ENCODE data around the gene RAPGEF4. TPM values are rescaled to one million over a fixed set of nuclear protein-coding genes. Genes with fewer than 3 reads are reported as not detected.

The RAPGEF4 gene
- polyA plus RNA-seq, 1 experiment, result 0.60 TPM

DNA sequence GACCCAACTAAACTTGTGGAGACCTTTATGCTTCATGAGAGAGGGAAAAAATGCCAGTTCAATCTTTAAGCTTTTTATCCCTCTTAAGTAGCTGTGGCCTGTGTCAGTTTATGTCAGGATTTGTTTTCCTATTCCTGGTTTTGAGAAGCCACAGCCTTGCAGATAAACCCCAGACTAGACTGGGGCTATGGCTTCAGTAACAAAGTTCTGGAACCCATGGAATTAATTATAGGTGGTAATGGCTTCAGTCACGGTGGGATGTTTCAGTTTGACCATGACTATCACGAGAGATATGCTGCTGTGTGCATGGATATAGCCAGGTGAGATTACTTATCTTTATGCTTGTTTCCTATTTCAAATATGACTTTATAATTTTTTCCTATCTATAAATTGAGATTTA lies 134.8 kb downstream of the RAPGEF4 start:
- POLR2A ChIA-PET, result no interaction called here
- Histone ChIP-seq H3K36me3 (ENCODE audit: control insufficient read depth, insufficient read depth, low read length) (no peaks in the 10 kb centered on the region), H3K4me3 (ENCODE audit: low read depth, low read length) (no peak overlapping the region), H3K27me3 (ENCODE audit: control insufficient read depth, insufficient read depth, low read length) (no peaks in the 10 kb centered on the region)
- no peak for DNase-seq (ENCODE audit: low read depth)
- CTCF ChIA-PET, result interaction anchor here (1.5 to 2.7 kb wide), 2 partner anchors 16 to 62 kb away, joined by 3 to 9 read pairs; no protein-coding TSS in a partner anchor
- TF ChIP-seq, protein P1, sequence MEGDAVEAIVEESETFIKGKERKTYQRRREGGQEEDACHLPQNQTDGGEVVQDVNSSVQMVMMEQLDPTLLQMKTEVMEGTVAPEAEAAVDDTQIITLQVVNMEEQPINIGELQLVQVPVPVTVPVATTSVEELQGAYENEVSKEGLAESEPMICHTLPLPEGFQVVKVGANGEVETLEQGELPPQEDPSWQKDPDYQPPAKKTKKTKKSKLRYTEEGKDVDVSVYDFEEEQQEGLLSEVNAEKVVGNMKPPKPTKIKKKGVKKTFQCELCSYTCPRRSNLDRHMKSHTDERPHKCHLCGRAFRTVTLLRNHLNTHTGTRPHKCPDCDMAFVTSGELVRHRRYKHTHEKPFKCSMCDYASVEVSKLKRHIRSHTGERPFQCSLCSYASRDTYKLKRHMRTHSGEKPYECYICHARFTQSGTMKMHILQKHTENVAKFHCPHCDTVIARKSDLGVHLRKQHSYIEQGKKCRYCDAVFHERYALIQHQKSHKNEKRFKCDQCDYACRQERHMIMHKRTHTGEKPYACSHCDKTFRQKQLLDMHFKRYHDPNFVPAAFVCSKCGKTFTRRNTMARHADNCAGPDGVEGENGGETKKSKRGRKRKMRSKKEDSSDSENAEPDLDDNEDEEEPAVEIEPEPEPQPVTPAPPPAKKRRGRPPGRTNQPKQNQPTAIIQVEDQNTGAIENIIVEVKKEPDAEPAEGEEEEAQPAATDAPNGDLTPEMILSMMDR (IDR thresholded peaks at IDR 0.05; ENCODE audit: insufficient read depth, low read depth, low read length), result no peak

DNA sequence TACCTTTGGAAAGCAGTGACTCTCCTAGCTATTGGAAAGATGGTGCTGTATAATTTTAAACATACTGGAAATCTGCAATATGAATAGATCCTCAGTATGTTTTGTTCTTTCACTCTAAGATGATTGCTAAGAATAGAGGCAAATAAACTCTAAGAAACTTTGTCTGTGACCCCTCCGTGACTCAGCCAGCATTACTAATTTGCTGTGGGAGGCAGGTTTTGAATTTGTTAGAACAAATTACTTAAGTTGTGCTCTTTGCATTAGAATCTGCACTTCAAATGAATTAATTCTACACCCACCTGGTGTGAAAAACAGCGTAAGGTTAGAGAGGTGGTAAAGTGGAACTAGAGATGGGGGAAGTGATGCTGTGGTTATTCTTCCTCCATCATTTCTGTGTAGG lies 142.2 kb downstream of the RAPGEF4 start:
- DNase-seq (ENCODE audit: low read depth), result no peak
- H3K27me3 ChIP-seq (ENCODE audit: control insufficient read depth, insufficient read depth, low read length), result no peaks in the 10 kb centered on the region
- no peaks in the 10 kb centered on the region for H3K36me3 ChIP-seq (ENCODE audit: control insufficient read depth, insufficient read depth, low read length)
- no peak overlapping the region for H3K4me3 ChIP-seq (ENCODE audit: low read depth, low read length)
- TF ChIP-seq, protein P1 (IDR thresholded peaks at IDR 0.05; ENCODE audit: insufficient read depth, low read depth, low read length), result no peak
- ChIA-PET POLR2A (interaction anchor here (0.7 kb wide), 1 partner anchor 1140 kb away, joined by 3 read pairs; no protein-coding TSS in a partner anchor), CTCF (interaction anchor here (0.7 kb wide), 1 partner anchor 14 kb away, joined by 3 read pairs; no protein-coding TSS in a partner anchor)

DNA sequence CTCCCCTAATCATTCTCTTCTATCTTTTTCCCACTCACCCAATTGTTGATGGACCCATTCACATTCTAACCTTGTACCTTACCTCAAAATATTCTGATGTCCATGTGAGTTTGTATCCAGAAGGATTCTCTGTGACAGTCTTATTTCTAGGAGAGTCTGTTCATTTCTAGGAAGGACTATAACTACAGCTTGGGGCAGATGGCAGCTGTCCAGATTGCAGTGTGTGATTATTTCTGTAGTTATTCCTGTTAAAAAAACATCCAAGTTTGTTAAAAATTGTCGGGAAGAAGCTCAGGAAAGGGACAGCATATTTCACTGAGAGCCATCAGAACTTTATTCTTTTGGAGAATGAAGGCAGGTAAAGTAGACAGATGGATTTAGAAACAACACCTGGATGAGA lies 142.6 kb downstream of the RAPGEF4 start:
- POLR2A ChIA-PET, result interaction anchor here (0.7 kb wide), 2 partner anchors 24 to 1140 kb away, joined by 3 read pairs; no protein-coding TSS in a partner anchor
- no peaks in the 10 kb centered on the region for H3K27me3 ChIP-seq (ENCODE audit: control insufficient read depth, insufficient read depth, low read length)
- DNase-seq (ENCODE audit: low read depth), result no peak
- TF ChIP-seq, protein P1 (IDR thresholded peaks at IDR 0.05; ENCODE audit: insufficient read depth, low read depth, low read length), result no peak
- CTCF ChIA-PET, result interaction anchor here (0.9 kb wide), 1 partner anchor 15 kb away, joined by 3 read pairs; no protein-coding TSS in a partner anchor
- no peak overlapping the region for H3K4me3 ChIP-seq (ENCODE audit: low read depth, low read length)
- H3K36me3 ChIP-seq (ENCODE audit: control insufficient read depth, insufficient read depth, low read length), result no peaks in the 10 kb centered on the region

DNA sequence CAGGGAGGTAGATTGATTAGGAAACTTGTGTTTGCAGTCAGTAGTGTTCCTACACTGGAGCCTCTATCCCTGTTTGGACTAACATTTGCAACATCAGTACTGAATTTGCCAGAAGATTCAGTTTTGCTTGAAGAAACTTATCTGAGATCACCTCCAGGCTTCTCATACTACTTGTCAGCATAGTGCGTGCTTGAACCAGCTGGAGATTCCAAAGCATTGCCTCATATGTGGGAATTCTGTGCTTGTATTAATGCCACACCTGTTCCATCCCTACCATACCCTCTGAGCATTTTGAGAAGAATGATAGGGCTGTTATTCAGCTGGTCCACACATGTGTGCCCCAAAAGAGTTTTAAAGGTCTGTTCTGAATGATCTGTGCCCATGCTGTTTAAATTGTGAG lies 148.7 kb downstream of the RAPGEF4 start:
- no peak overlapping the region for H3K4me3 ChIP-seq (ENCODE audit: low read depth, low read length)
- no peaks in the 10 kb centered on the region for H3K36me3 ChIP-seq (ENCODE audit: control insufficient read depth, insufficient read depth, low read length)
- H3K27me3 ChIP-seq (ENCODE audit: control insufficient read depth, insufficient read depth, low read length), result no peaks in the 10 kb centered on the region; the same call in 1 of the 2 replicates
- DNase-seq (ENCODE audit: low read depth), result no peak
- POLR2A ChIA-PET, result no interaction called here
- CTCF ChIA-PET, result no interaction called here
- TF ChIP-seq, protein P1 (IDR thresholded peaks at IDR 0.05; ENCODE audit: insufficient read depth, low read depth, low read length), result no peak

DNA sequence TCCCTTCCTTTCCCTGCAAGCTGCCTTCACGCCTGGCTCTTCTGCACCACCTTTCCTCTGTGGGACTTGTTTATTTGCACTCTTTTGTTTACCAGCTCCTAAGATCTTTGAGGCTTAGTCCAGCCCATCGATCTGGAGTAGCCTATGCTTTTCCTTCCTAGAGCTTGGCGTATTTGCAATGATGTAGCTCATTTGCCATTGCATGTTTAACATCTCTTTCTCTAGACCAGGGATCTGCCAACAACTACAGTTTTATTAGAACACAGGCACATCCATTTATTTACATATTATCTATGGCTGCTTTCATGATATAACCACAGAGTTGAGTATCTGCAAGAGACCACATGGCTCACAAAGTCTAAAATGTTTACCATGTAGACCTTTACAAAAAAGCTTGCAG lies 150.4 kb downstream of the RAPGEF4 start:
- TF ChIP-seq, protein P1 (IDR thresholded peaks at IDR 0.05; ENCODE audit: insufficient read depth, low read depth, low read length), result no peak
- peaks cover under 1% of the 10 kb centered on the region for H3K27me3 ChIP-seq (ENCODE audit: control insufficient read depth, insufficient read depth, low read length)
- no peak overlapping the region for H3K4me3 ChIP-seq (ENCODE audit: low read depth, low read length)
- POLR2A ChIA-PET, result no interaction called here
- no peak for DNase-seq (ENCODE audit: low read depth)
- no peaks in the 10 kb centered on the region for H3K36me3 ChIP-seq (ENCODE audit: control insufficient read depth, insufficient read depth, low read length)
- CTCF ChIA-PET, result interaction anchor here (0.9 to 1.0 kb wide), 2 partner anchors 16 to 46 kb away, joined by 3 read pairs; no protein-coding TSS in a partner anchor
